Measurements from ENCODE around the gene ST8SIA6. TPM values are rescaled to one million over a fixed set of nuclear protein-coding genes. Genes with fewer than 3 reads are reported as not detected.

ST8SIA6 gene
- total RNA-seq, 1 experiment from 2014 or later = 1.3 TPM

GRCh38 chr10:17455015-17455520 lies 673 bp upstream of the ST8SIA6 start:
- Histone ChIP-seq H3K9me2 (ENCODE audit: insufficient read depth) (no peaks in the 10 kb centered on the region), H3K4me1 (ENCODE audit: control insufficient read depth in 1 of 2, insufficient read depth in 2 of 2, low read length in 2 of 2) (peaks cover 12 to 26% of the 10 kb centered on the region in 2 experiments; a peak in 3 of 4 replicates), H3K27ac (ENCODE audit: low read depth, low read length) (peak overlapping the region; percentile 71; the same call in 1 of the 2 replicates), H3K79me2 (ENCODE audit: insufficient read depth, low read length) (no peaks in the 10 kb centered on the region; the same call in 1 of the 2 replicates), H3K27me3 (ENCODE audit: insufficient read depth, low read length) (no peaks in the 10 kb centered on the region), H4K20me1 (ENCODE audit: insufficient read depth) (no peaks in the 10 kb centered on the region), H2AFZ (ENCODE audit: low read depth, low read length, poor library complexity, severe bottlenecking) (peak overlapping the region; percentile 89), H3K4me3 (replicated peaks in 1 of 2; ENCODE audit: low read depth in 1 of 2, low read length in 2 of 2) (peak overlapping the region; percentile 59 to 85), H3K9ac (ENCODE audit: low read length) (peak overlapping the region; percentile 62), H3K4me2 (ENCODE audit: low read length) (peak overlapping the region; percentile 94), H3K36me3 (ENCODE audit: control insufficient read depth in 1 of 2, insufficient read depth in 2 of 2, low read length in 2 of 2) (peaks cover 0 to 7% of the 10 kb centered on the region in 2 experiments; a peak in 2 of 4 replicates), H3K9me3 (ENCODE audit: control insufficient read depth in 1 of 2, insufficient read depth in 1 of 2, low read depth in 1 of 2, low read length in 2 of 2) (peaks cover 0 to under 1% of the 10 kb centered on the region in 2 experiments; a peak in 1 of 4 replicates)
- intact Hi-C loops (cut with micrococcal nuclease) = no loop called here
- CTCF ChIA-PET = interaction anchor here (1.1 kb wide), 2 partner anchors 43 to 165 kb away, joined by 3 read pairs; no protein-coding TSS in a partner anchor
- POLR2A ChIA-PET = interaction anchor here (1.6 kb wide), 1 partner anchor 85 kb away, joined by 3 read pairs; no protein-coding TSS in a partner anchor
- BruUV-seq (replicated peaks) = no TSS peak
- TF ChIP-seq POLR2AphosphoS5 (IDR thresholded peaks at IDR 0.05; ENCODE audit: low read depth, low read length) (peak; percentile 52), CEBPB (IDR thresholded peaks at IDR 0.05; ENCODE audit: low read depth) (no peak), SP1 (IDR thresholded peaks at IDR 0.05; ENCODE audit: low read depth) (0 out of 2 replicates have a peak, but pooled peaks have one; percentile 30)
- DNase-seq (ENCODE audit: low read depth, low spot score) (peak; percentile 64), ATAC-seq (peak; percentile 68)
- RAD21 ChIA-PET (ENCODE audit: low non-redundant PET in 1 of 2, low total read pairs in 2 of 2, uncharacterized antibody in 2 of 2, unreplicated experiment in 2 of 2) = no interaction called here

DNA sequence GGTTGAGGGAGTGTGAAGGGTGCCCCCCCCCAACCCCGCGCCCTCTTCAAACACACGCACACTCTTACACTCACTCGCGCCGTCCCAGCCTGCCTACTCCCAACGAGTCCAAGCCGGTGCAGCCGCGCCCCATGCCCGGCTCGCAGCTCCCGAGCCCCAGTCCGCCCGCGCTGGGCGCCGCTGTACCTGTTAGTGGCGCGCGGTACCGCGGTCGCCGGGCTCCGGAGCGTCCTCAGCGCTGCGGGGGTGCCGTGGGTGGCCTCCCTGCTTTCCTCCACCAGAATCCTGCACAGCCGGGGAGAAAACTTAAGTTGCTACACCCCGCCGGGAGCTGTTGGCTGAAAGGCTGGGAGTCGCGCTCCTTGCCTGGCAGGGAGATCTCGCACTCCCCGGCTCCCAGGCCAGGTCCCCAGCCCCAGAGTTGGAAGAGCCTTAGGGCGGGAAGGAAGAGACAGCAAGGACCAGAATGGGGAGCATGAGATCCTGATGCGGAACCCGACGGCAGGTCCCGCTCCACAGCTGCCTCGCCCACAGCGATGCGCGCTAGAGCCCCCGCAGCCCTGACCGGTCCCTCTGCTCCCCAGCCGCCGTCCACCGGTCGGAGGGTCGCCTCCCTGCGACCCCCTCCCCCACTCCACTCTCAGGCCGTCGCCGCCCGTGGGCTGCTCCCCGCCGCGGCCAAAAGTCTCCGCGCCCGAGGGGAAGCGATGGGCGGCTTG lies 863 bp downstream of the ST8SIA6 start:
- BruUV-seq (replicated peaks) = no TSS peak
- DNase-seq (ENCODE audit: low read depth, low spot score) (no peak), ATAC-seq (peak; percentile 70)
- no peaks in the 10 kb centered on the region for H4K20me1 ChIP-seq (ENCODE audit: insufficient read depth)
- peak overlapping the region; percentile 59 to 85 for H3K4me3 ChIP-seq (replicated peaks in 1 of 2; ENCODE audit: low read depth in 1 of 2, low read length in 2 of 2)
- H3K9me3 ChIP-seq (ENCODE audit: control insufficient read depth in 1 of 2, insufficient read depth in 1 of 2, low read depth in 1 of 2, low read length in 2 of 2) = peaks cover 0 to 10% of the 10 kb centered on the region in 2 experiments; a peak in 1 of 4 replicates
- no peaks in the 10 kb centered on the region; the same call in 1 of the 2 replicates for H3K79me2 ChIP-seq (ENCODE audit: insufficient read depth, low read length)
- intact Hi-C loops (cut with micrococcal nuclease) = loop anchor here (5.0 kb wide), 1 partner anchor 59 kb away; no protein-coding TSS in a partner anchor
- POLR2A ChIA-PET = interaction anchor here (0.7 to 1.6 kb wide), 2 partner anchors 59 to 83 kb away, joined by 3 read pairs; no protein-coding TSS in a partner anchor
- peak overlapping the region; percentile 94 for H3K4me2 ChIP-seq (ENCODE audit: low read length)
- H2AFZ ChIP-seq (ENCODE audit: low read depth, low read length, poor library complexity, severe bottlenecking) = peak overlapping the region; percentile 55
- CTCF ChIA-PET = interaction anchor here (0.6 kb wide), 1 partner anchor 18 kb away, joined by 3 read pairs; no protein-coding TSS in a partner anchor
- RAD21 ChIA-PET (ENCODE audit: low non-redundant PET in 1 of 2, low total read pairs in 2 of 2, uncharacterized antibody in 2 of 2, unreplicated experiment in 2 of 2) = no interaction called here
- peak; percentile 28; the same call in 1 of the 2 replicates for TF ChIP-seq POLR2AphosphoS5 (IDR thresholded peaks at IDR 0.05; ENCODE audit: low read depth, low read length)
- TF ChIP-seq, protein P1, sequence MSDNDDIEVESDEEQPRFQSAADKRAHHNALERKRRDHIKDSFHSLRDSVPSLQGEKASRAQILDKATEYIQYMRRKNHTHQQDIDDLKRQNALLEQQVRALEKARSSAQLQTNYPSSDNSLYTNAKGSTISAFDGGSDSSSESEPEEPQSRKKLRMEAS (IDR thresholded peaks at IDR 0.05) = 0 out of 2 replicates have a peak, but pooled peaks have one; percentile 15
- TF ChIP-seq POLR2A (IDR thresholded peaks at IDR 0.05; ENCODE audit: borderline replicate concordance, extremely low read depth, insufficient read depth, insufficient read length) = no peak
- TF ChIP-seq CBX3 (IDR thresholded peaks at IDR 0.05; ENCODE audit: low read depth) = no peak
- TF ChIP-seq ZFX (IDR thresholded peaks at IDR 0.05) = no peak
- TF ChIP-seq EGR1 (IDR thresholded peaks at IDR 0.05; ENCODE audit: low read depth) = peak; percentile 8; the same call in 1 of the 2 replicates
- no peak for TF ChIP-seq SRF (IDR thresholded peaks at IDR 0.05; ENCODE audit: low read depth)
- no peaks in the 10 kb centered on the region for H3K27me3 ChIP-seq (ENCODE audit: insufficient read depth, low read length)
- no peaks in the 10 kb centered on the region for H3K9me2 ChIP-seq (ENCODE audit: insufficient read depth)
- peak overlapping the region; percentile 70 for H3K9ac ChIP-seq (ENCODE audit: low read length)
- peaks cover 12 to 26% of the 10 kb centered on the region in 2 experiments; a peak in 3 of 4 replicates for H3K4me1 ChIP-seq (ENCODE audit: control insufficient read depth in 1 of 2, insufficient read depth in 2 of 2, low read length in 2 of 2)
- peak overlapping the region; percentile 71 for H3K27ac ChIP-seq (ENCODE audit: low read depth, low read length)
- peaks cover 0 to 17% of the 10 kb centered on the region in 2 experiments; a peak in 2 of 4 replicates for H3K36me3 ChIP-seq (ENCODE audit: control insufficient read depth in 1 of 2, insufficient read depth in 2 of 2, low read length in 2 of 2)

Measured in HCT116 (cell line).